GM18520 (cell line): ENCODE data around the gene TAF5.
"Not testable (repeated sequence)": the region's sequence is repeated elsewhere in the genome, so short reads cannot be mapped to it uniquely, and the experiment has no call there.

ENCODE experiments used
- ATAC-seq: cut with Tn5 transposase; IDR thresholded peaks from one replicate; pipeline ENCODE4 v1.9.1; 2021; ENCODE audit not compliant: unreplicated experiment

TAF5 gene

GRCh38 chr10:103397191-103397825 lies 29.5 kb downstream of the TAF5 start:
- no peak for ATAC-seq

GRCh38 chr10:103413564-103413963 lies 45.8 kb downstream of the TAF5 start:
- ATAC-seq, result no peak

GRCh38 chr10:103415581-103415980 lies 47.8 kb downstream of the TAF5 start:
- no peak for ATAC-seq

- no peak for ATAC-seq
Observed at GRCh38 chr10:103416436-103417147, 48.8 kb downstream of the TAF5 start.

- not testable (repeated sequence) for ATAC-seq
Observed at GRCh38 chr10:103417148-103417469, 49.3 kb downstream of the TAF5 start.

GRCh38 chr10:103417601-103418000 lies 49.8 kb downstream of the TAF5 start:
- ATAC-seq, result no peak

GRCh38 chr10:103419101-103419500 lies 51.3 kb downstream of the TAF5 start:
- no peak for ATAC-seq

GRCh38 chr10:103423748-103424147 lies 56.0 kb downstream of the TAF5 start:
- ATAC-seq, result no peak

- no peak for ATAC-seq
Observed at GRCh38 chr10:103427866-103428265, 60.1 kb downstream of the TAF5 start.

GRCh38 chr10:103428989-103429643 lies 61.3 kb downstream of the TAF5 start:
- no peak for ATAC-seq

- no peak for ATAC-seq
Observed at GRCh38 chr10:103429647-103430046, 61.9 kb downstream of the TAF5 start.

- no peak for ATAC-seq
Observed at GRCh38 chr10:103431902-103432301, 64.1 kb downstream of the TAF5 start.

- ATAC-seq, result no peak
Observed at GRCh38 chr10:103433858-103434257, 66.1 kb downstream of the TAF5 start.
